Colonic mucosa (tissue), 4 donors: ENCODE measurements around the gene MCU. TPM values are rescaled to one million over a fixed set of nuclear protein-coding genes. Genes with fewer than 3 reads are reported as not detected.
"Not testable (repeated sequence)": the region's sequence is repeated elsewhere in the genome, so short reads cannot be mapped to it uniquely, and the experiment has no call there.

Source experiments
- DNase-seq: peaks from one replicate; pipeline ENCODE4 v3.0.0-alpha.2; 2020
- H3K27ac ChIP-seq: fragments of 200-600 bp; one replicate; pipeline ENCODE4 v1.8.0; 2021
- H3K27me3 ChIP-seq: fragments of 200-600 bp; one replicate; pipeline ENCODE4 v1.8.0; 2021
- H3K36me3 ChIP-seq: fragments of 200-600 bp; one replicate; pipeline ENCODE4 v1.8.0; 2021
- H3K4me1 ChIP-seq: fragments of 200-600 bp; one replicate; pipeline ENCODE4 v1.8.0; 2021; ENCODE audit warnings: mild to moderate bottlenecking
- H3K4me3 ChIP-seq: fragments of 200-600 bp; one replicate; pipeline ENCODE4 v1.8.0; 2021
- H3K9ac ChIP-seq, 2 donors: one replicate each; pipeline ENCODE4 v1.7.0; 2013; ENCODE audit warnings: control low read depth in 2 of 2, low read depth in 2 of 2, low read length in 2 of 2
- H3K9me3 ChIP-seq: fragments of 200-600 bp; one replicate; pipeline ENCODE4 v1.8.0; 2021
- intact Hi-C: fragments of 100-400 bp; cut with DNase I; formaldehyde crosslinking; loops from one replicate; pipeline ENCODE4 v1.14.1; 2022
- total RNA-seq, 2 donors: library from RNA; stranded (reverse); fragmentation: NEBNext Ultra II Directional in 1 of 2; extraction: Animal tissue kit (Norgen Biotek cat#: 25700) in 1 of 2; gene quantifications; one replicate each; pipeline ENCODE4 v1.2.1, GENCODE V29; 2021
- TF ChIP-seq, protein P1 (sequence below): fragments of 200-600 bp; IDR thresholded peaks from one replicate; pipeline ENCODE4 v1.8.0; 2022; ENCODE audit warnings: antibody characterized with exemption, mild to moderate bottlenecking
- donor health status: healthy.
- donor health status: DM: no; HTN: no; CAD: no.
- donor health status: DM: no; HTN: no; CAD: no.

Gene MCU
- total RNA-seq, 2 donors from 2014 or later, result 88.7 to 109 TPM

DNA sequence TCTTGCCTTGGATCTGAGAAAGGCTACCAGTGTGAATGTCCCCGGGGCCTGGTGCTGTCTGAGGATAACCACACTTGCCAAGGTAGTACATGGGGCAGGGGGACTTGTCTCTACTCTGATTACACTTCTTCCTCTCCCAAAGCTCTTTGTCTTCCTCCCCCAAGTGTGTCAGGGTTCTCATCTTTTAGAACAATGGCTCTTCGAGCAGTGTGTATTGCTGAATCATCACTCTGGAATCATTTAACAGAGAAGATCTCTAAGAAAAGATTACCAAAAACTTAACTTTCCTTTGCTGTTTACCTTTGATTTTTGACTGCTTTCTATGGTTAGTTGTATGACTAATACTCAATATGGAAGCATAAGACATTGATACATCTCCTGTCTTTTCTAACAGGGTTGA, 219.8 kb downstream of the MCU start:
- intact Hi-C loops, result no loop called here
- no peaks in the 10 kb centered on the region for H3K36me3 ChIP-seq
- TF ChIP-seq, protein P1, sequence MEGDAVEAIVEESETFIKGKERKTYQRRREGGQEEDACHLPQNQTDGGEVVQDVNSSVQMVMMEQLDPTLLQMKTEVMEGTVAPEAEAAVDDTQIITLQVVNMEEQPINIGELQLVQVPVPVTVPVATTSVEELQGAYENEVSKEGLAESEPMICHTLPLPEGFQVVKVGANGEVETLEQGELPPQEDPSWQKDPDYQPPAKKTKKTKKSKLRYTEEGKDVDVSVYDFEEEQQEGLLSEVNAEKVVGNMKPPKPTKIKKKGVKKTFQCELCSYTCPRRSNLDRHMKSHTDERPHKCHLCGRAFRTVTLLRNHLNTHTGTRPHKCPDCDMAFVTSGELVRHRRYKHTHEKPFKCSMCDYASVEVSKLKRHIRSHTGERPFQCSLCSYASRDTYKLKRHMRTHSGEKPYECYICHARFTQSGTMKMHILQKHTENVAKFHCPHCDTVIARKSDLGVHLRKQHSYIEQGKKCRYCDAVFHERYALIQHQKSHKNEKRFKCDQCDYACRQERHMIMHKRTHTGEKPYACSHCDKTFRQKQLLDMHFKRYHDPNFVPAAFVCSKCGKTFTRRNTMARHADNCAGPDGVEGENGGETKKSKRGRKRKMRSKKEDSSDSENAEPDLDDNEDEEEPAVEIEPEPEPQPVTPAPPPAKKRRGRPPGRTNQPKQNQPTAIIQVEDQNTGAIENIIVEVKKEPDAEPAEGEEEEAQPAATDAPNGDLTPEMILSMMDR, result no peak
- H3K4me3 ChIP-seq, result no peak overlapping the region
- no peak for DNase-seq
- no peaks in the 10 kb centered on the region for H3K27me3 ChIP-seq
- H3K9ac ChIP-seq, result no peak overlapping the region
- H3K4me1 ChIP-seq, result no peaks in the 10 kb centered on the region
- H3K9me3 ChIP-seq, result no peaks in the 10 kb centered on the region
- no peak overlapping the region for H3K27ac ChIP-seq

DNA sequence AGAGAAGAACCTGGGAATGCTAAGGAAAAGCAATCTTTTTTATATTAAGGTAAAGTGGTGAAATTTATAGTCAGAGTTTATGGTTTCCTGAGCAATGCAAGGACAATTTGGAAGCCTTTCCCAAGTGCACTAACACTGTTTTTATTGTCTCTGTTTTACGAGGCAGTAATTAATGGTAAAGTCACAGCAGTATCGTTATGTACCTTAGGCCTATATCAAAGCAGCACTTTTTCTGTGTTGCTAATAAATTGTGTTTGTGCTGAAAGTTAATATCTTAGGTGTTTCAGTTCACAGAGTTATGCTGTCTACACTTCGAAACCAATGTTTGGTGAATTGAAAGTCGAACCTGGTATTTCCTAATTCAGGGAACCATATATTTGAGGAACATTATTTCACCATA, 220.8 kb downstream of the MCU start:
- Histone ChIP-seq H3K4me3 (no peak overlapping the region), H3K9ac (no peak overlapping the region), H3K4me1 (no peaks in the 10 kb centered on the region), H3K27me3 (no peaks in the 10 kb centered on the region), H3K9me3 (no peaks in the 10 kb centered on the region), H3K27ac (no peak overlapping the region), H3K36me3 (no peaks in the 10 kb centered on the region)
- DNase-seq, result no peak
- TF ChIP-seq, protein P1, result no peak
- intact Hi-C loops, result no loop called here

DNA sequence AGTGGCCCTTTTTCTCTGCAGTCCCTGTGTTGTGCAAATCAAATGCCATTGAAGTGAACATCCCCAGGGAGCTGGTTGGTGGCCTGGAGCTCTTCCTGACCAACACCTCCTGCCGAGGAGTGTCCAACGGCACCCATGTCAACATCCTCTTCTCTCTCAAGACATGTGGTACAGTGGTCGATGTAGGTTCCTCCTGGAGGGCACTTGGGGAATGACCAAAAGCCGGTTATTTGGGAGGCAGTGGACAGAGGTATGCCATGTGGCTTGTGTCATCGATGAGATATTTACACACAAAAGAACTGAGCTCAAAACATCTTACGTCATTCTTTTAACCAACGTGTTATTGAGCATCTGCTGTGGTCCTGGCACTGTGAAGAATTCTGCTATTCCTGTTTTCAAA, 221.3 kb downstream of the MCU start:
- Histone ChIP-seq H3K27me3 (no peaks in the 10 kb centered on the region), H3K27ac (no peak overlapping the region), H3K36me3 (no peaks in the 10 kb centered on the region), H3K4me3 (no peak overlapping the region), H3K9ac (no peak overlapping the region), H3K4me1 (no peaks in the 10 kb centered on the region), H3K9me3 (no peaks in the 10 kb centered on the region)
- DNase-seq, result no peak
- intact Hi-C loops, result no loop called here
- TF ChIP-seq, protein P1, result no peak

DNA sequence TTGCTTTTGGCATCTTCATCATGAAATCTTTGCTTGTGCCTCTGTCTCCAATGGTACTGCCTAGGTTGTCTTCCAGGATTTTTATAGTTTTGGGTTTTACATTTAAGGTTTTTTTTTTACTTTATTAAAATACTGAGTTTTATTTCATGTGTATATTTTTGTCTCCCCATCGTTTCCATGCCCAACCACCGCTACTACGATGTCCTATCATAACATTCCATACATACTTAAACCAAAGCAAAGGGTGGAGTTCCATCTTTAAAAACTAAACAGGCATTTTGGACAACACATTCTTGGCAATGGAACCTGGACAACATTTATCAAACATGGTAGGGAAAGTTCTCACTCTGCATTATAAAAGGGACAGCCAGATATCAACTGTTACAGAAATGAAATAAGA, 225.3 kb downstream of the MCU start:
- H3K36me3 ChIP-seq, H3K4me3 ChIP-seq, H3K27ac ChIP-seq, H3K27me3 ChIP-seq, intact Hi-C loops, H3K4me1 ChIP-seq, H3K9ac ChIP-seq, H3K9me3 ChIP-seq, DNase-seq: not testable (repeated sequence)

DNA sequence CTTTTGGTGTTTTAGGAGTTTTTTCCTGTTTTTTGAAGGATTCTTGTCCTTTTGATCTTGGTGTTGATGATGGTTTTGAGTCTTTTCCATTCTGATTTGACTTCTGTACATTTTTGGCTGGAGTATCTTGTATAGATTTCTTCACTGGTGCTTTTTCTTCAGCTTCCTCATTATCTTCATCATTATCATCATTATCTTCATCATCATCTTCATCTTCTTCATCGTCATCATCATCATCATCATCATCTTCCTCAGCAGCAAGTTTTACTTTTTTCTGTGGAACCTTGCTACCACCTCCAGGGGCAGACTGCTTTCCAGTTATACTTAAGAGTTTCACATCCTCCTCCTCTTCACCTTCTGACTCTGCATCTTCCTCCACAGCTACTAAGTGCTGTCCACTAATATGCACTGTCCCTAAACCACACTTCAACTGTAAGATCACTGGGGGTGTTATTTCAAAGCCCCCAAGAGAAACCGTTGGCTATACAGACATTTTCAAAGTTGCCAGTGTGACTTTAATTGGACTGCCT, 225.9 kb downstream of the MCU start:
- DNase-seq, H3K9me3 ChIP-seq, H3K4me1 ChIP-seq, H3K27ac ChIP-seq, H3K9ac ChIP-seq, H3K27me3 ChIP-seq, H3K36me3 ChIP-seq, intact Hi-C loops, H3K4me3 ChIP-seq: not testable (repeated sequence)

DNA sequence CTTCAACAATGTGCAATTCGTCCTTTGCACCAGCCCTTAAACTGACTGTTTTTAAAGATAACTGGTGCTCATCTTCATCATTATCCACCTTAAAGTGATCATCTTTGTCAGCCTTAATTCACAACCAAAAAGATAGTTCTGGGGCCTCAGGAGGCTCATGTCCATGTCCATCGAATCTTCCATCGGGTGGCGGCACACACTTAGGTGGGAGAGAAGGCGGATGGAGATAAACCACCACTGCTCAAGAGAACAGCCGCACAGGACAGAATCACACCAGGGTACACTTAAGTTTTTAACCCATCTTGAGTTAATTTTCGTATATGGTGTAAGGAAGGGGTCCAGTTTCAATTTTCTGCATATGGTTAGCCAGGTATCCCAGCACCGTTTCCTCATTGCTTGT, 226.4 kb downstream of the MCU start:
- Histone ChIP-seq H3K9ac (no peak overlapping the region), H3K4me1 (no peaks in the 10 kb centered on the region), H3K9me3 (no peaks in the 10 kb centered on the region), H3K36me3 (no peaks in the 10 kb centered on the region), H3K27me3 (no peaks in the 10 kb centered on the region), H3K4me3 (no peak overlapping the region), H3K27ac (no peak overlapping the region)
- intact Hi-C loops, result no loop called here
- no peak for DNase-seq
- TF ChIP-seq, protein P1, result no peak

DNA sequence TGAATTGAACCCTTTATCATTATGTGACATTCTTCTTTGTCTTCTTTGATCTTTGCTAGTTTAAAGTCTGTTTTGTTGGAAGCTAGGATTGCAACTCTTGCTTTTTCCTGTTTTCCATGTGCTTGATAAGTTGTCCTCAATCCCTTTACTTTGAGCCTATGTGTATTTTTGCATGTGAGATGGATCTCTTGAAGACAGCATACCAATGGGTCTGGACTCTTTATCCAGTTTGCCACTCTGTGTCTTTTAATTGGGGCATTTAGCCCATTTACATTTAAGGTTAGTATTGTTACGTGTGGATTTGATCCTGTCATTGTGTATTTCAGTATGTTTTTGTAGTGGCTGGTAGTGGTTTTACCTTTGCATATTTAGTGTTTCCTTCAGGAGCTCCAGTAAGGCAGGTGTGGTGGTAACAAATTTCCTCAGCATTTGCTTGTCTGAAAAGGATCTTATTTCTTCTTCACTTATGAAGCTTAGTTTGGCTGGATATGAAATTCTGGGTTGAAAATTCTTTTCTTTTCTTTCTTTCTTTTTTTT, 229.3 kb downstream of the MCU start:
- H3K9ac ChIP-seq, H3K27me3 ChIP-seq, DNase-seq, H3K4me1 ChIP-seq, H3K4me3 ChIP-seq, H3K36me3 ChIP-seq, H3K27ac ChIP-seq, intact Hi-C loops, H3K9me3 ChIP-seq: not testable (repeated sequence)
